Fibroblast of villous mesenchyme (primary cell): ENCODE results near the gene ZFYVE28. TPM values are rescaled to one million over a fixed set of nuclear protein-coding genes. Genes with fewer than 3 reads are reported as not detected.
"Not testable (repeated sequence)": the region's sequence is repeated elsewhere in the genome, so short reads cannot be mapped to it uniquely, and the experiment has no call there.

Experiments
- DNase-seq: peaks from one replicate; pipeline ENCODE4 v3.0.0-alpha.2; 2010; ENCODE audit warnings: low read depth
- H3K4me3 ChIP-seq: 2 replicates; pipeline ENCODE4 v1.5.1; 2011; ENCODE audit warnings: low read depth, mild to moderate bottlenecking, low read length
- total RNA-seq: library from RNA; depleted of rRNA; stranded (reverse); fragments of >200 nt; gene quantifications from 2 replicates; pipeline ENCODE4 v1.2.3, GENCODE V29; 2012
- TF ChIP-seq, protein P1 (sequence below): IDR thresholded peaks from 2 replicates; pipeline ENCODE4 v1.5.1; 2012; ENCODE audit warnings: low read depth, mild to moderate bottlenecking, low read length; ENCODE audit not compliant: insufficient read depth

The ZFYVE28 gene
- total RNA-seq, 1 donor: 12.1 TPM

DNA sequence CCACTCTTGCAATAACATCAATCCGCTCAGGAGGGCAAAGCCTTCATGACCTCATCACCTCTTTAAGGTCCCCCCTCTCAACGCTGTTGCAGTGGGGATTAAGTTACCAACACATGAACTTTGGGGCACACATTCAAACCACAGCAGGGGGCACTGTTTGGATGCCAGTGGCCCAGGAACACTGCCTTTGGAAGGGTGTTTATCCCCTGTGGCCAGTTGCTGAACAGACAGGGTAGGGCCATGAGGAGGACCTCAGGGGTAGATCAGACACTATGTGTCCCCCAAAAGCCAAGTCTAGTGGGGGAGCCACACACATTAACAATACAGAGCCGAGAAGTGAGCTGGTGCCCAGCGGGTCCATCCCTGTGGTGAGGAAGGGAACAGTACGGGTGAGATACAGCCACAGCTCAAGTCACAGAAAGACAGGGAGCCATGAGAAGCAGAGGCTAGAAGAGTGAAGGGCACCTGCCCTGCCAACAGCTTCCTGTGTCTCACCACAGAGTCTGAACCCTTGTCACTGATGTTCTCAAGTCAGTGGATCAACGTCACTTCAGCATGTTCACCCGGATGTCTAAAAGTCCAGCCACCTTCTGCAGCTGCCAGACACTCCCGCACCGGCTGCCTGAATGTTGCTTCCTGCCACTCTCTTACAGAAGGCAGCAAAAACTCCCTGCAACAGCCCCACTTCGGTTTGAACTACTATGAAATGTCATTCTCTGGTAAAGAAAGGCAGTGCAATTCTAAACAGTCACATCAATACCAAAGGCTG is 136.7 kb downstream of the ZFYVE28 start:
- no peak for DNase-seq
- no peak overlapping the region for H3K4me3 ChIP-seq
- TF ChIP-seq, protein P1, sequence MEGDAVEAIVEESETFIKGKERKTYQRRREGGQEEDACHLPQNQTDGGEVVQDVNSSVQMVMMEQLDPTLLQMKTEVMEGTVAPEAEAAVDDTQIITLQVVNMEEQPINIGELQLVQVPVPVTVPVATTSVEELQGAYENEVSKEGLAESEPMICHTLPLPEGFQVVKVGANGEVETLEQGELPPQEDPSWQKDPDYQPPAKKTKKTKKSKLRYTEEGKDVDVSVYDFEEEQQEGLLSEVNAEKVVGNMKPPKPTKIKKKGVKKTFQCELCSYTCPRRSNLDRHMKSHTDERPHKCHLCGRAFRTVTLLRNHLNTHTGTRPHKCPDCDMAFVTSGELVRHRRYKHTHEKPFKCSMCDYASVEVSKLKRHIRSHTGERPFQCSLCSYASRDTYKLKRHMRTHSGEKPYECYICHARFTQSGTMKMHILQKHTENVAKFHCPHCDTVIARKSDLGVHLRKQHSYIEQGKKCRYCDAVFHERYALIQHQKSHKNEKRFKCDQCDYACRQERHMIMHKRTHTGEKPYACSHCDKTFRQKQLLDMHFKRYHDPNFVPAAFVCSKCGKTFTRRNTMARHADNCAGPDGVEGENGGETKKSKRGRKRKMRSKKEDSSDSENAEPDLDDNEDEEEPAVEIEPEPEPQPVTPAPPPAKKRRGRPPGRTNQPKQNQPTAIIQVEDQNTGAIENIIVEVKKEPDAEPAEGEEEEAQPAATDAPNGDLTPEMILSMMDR: peak; percentile 36

DNA sequence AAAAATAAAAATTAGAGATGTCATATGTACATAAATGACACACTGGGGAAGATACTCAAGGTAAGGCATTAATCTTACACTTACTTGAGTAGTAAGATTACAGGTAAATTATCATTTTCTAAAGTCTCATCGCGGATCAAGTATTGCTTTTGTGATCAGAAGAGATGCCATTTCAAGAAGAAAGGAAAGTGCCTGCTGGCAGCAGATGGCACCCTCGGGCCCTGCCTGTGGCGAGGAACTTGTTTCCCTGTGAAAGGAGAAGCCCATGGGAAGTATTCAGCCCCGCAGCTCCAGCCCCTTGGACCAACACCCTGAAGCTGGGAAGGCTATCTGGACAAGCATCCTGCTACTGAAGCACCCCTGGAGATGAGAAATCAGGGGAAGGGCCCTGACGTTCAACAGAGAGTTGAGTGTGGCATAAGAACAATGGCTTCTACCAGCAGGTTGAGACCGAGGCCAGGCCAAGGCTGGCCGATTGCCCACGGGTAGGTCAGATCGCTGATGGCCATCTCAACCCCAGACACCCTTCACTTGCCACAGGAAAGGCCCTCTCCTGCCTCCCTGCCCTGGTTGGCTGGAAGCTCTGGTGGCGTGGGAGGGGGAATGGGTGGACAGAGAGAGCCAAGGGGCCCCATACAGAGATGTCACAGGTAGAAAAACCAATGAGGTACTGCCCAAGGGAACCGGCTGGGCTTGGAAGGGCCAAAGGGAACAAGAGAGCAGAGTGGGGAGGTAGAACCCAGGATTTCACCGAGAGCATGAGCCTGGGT is 137.7 kb downstream of the ZFYVE28 start:
- H3K4me3 ChIP-seq: no peak overlapping the region
- TF ChIP-seq, protein P1: no peak
- no peak for DNase-seq

DNA sequence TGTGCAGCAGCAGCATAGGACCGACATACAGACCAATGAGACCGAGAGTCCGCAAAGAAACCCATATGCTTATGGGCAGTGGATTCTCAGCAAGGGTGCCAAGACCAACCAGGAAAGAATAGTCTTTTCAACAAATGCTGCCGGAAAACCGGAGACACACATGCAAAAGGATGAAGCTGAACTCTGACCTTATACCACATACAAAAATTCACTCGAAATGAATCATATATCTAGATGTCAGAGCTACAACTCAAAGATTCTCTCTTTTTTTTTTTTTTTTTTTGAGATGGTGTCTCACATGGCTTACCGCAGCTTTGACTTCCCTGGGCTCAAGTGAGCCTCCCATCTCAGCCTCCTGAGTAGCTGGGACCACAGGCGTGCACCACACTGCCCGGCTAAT is 140.5 kb downstream of the ZFYVE28 start:
- H3K4me3 ChIP-seq: no peak overlapping the region
- no peak for DNase-seq
- TF ChIP-seq, protein P1: no peak

DNA sequence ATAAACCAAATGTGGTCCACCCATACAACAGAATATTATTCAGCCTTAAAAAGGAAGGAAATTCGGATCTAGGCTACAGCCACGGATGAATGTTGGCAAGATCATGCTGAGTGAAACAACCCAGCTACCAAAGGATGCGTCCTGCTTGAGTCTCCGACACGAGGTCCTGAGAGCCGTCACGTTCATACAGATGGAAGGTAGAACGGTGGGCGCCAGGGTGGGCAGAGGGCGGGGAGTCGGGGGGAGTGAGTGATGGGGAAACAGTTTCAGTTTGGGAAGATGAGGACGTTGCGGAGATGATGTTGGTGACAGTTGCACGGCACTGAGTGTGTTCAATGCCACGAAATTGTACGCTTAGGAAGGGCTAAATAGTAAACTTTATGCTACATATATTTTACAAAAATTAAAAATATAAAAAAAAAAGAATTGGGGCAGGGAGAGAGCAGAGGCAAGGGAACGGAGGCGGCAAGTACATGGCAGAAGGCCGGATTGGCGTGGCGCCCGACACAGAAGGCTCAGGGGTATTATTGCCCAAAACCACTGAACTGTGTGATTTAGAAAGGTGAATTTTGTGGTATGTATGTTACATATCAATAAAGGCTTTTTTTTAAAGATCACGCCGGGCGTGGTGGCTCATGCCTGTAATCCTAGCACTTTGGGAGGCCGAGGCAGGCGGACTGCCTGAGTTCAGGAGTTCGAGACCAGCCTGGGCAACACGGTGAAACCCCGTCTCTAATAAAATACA is 141.7 kb downstream of the ZFYVE28 start:
- TF ChIP-seq, protein P1: no peak
- H3K4me3 ChIP-seq: no peak overlapping the region
- DNase-seq: no peak

DNA sequence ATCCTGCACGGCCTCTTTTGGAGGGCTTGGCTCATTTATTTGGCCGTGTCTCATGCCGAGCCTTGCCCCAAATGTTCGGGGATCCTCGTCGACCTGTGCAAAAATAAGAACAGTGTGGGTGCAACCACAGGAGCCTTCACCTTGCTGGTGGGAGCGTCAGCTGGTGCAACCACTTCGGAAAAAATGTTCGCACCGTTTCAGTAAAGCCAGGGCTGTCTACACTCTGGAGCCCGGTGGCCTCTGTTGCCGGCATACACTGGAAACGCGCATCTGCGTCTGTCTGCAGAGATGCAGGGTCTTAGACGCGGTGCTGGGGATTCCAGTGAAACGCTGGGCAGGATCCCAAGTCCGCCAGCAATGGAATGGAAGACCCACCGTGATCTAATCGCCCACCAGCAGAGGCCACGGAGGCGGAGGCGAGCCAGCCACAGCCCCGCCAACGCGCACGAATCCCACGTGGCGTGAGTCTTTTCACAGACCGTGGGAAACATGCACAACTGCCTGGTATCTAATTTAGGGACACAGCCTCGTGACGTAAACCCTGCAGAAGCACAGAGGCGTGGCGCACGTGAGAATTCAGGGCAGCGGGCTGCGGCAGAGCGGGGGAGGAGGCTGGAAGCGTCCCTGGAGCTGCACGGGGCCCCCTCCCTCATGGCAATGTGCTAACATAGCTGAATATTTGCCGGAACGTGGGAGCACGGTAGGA is 142.7 kb downstream of the ZFYVE28 start:
- no peak for DNase-seq
- no peak overlapping the region for H3K4me3 ChIP-seq
- TF ChIP-seq, protein P1: no peak

DNA sequence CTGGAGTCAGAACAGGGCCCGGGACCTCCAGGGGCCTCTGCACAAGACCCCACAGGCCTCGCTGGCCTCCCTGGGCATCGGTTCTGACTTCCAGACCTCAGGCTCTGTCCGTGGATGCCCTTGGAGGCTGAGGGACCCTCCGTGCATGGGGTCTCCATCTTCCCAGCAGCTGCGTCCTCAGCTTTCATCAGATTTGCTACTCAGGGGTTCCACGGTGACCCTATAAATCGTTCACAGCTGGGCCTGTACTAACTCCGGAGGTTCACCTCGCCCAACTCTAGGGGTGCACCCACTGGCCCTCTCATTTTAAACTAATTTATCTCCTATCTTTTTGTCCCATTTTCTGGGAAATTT is 143.4 kb downstream of the ZFYVE28 start:
- H3K4me3 ChIP-seq, DNase-seq: not testable (repeated sequence)
